NCI-H146 (cell line): Measurements from ENCODE around the gene AKAP9.
A peak's percentile ranks its signal among the peaks of the same experiment; 100 is the strongest.
"Not testable (repeated sequence)": the region's sequence is repeated elsewhere in the genome, so short reads cannot be mapped to it uniquely, and the experiment has no call there.

Experiments
- DNase-seq: peaks from one replicate; lab custom pipeline; 2025; lab: John Stamatoyannopoulos, UW

The AKAP9 gene

DNA sequence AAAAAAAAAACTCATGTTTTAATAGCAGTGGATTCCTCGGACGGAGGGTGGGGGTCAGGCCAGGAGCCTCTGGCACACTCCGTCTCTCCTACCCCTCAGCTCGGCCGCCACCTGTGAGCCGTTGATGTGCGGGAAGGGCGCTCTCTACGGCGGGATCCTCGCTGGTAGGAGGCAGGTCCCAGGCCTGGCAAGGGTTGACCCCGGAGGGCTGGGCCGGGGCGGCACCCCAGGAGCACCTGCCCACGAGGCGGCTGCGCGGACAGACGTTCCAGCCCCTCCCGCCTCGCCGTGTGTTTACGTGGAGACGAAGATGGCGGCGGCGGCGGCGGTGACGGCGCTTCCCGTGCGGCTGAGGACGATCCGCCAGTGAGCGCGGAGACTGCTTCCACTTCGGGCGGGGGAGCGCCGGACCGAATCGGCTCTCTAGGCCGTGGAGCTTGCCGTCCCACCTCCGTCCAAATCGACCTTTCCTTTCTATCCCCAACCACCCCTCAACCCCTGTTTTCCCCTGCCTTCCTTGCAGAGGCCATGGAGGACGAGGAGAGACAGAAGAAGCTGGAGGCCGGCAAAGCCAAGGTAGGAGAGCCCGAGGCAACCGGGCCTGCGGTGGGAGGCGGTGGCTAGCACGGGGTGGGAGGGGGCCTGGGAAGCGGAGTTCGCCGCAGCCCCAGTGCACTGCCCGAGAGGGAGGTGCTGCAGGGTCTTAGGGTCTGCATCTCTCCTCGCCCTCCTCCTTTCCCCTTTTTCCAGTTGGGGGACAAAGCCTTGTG lies at the start of gene AKAP9:
TSS of gene AKAP9 (plus strand) at position 291 of the 770 bp plus-strand sequence. CDS start at position 529, 238 bp downstream.
- DNase-seq, result peak; percentile 96

DNA sequence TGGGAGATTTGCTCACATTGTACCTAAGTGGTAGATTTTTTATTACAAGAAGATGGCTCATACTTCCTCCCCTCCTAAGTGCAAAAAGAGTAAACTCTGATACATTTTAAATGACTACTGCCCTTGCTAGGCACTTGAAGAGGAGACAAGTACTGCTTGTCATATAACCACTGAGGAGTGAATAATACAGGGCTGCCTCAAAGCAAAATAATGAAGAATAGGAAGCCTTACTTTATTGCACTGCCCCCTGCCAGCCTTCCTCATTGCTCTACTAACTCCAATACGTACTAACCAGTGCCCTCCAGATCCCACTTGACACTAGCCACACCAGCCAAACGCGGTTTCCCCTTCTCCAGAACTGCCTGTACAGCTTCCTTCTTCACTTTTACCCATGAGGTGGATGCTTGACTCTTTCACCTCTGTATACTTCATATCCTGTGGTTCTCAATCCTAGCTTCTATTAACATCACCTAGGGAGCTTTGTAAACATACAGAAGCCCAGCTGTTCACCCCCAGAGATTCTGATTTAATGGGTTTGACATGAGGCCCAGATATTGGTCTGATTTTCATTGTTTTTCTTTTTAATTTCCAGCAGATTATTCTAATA lies 48.5 kb upstream of the AKAP9 start:
- peak; percentile 52 for DNase-seq

DNA sequence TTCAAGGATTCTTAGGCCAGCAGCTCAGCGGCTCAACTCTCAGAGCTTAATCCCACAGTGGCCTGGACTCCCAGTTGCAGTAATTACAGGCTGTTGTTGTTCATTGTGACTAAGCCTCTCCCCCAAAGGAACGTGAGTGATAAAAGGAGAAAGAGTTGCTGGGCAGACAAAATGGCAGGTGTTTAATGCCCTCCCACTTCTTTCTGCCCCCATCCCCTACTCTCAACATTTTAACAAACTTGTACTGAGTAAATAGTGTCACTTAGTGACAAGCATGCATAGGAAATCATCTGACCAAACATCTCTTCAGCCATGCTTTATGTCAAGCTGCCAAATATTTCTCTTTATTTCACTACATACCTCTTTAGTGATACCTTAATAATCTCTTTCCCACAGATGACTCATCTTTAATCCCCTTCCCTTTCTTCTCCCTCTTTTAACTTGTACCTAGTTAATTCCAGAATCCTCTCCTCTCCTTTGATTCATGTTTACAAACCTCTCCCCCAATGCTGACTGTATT lies 47.8 kb upstream of the AKAP9 start:
- DNase-seq, result peak; percentile 62

DNA sequence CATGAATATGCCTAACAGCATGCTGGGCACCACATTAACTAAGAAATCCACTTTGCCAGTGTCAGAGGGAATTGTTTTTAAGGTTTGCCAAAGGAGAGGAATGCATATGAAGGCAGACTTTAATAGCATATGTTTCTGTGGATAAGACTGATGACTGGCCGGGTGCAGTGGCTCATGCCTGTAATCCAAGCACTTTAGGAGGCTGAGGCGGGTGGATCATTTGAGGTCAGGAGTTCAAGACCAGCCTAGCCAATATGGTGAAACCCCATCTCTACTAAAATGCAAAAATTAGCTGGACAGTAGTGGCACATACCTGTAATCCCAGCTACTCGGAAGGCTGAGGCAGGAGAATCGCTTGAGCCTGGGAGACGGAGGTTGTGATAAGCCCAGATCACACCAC lies 47.0 kb upstream of the AKAP9 start:
- DNase-seq, result not testable (repeated sequence)

DNA sequence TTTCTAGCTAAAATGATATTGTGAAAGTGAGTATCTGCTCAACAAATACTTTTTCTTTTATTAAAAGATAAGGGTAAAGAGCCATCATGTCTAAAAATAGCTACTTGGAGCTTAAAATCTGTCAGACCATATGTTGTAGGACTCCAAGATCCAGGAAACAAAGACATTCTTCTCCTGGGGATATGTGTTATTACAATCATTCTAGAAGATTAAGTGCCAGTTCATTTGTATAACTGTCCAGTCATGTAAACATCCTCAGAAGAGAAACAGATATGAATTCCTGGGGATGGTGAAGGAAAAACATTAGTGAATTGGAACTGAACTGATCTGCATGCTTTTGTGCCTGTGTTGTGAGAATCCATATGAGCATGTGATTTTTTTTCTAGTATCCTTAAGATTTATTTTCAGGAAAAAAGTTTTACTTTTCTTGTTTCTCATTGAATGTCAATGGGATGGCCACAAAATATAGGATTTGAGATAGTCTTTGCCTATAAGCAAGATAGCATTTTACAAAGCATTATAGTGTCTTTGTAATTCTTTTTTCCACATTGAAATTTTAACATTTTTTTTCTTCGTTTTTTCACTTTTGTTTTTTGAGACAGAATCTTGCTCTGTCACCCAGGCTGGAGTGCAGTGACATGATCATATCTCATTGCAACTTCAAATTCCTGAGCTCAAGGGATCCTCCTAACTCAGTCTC lies 45.7 kb upstream of the AKAP9 start:
- DNase-seq, result no peak

DNA sequence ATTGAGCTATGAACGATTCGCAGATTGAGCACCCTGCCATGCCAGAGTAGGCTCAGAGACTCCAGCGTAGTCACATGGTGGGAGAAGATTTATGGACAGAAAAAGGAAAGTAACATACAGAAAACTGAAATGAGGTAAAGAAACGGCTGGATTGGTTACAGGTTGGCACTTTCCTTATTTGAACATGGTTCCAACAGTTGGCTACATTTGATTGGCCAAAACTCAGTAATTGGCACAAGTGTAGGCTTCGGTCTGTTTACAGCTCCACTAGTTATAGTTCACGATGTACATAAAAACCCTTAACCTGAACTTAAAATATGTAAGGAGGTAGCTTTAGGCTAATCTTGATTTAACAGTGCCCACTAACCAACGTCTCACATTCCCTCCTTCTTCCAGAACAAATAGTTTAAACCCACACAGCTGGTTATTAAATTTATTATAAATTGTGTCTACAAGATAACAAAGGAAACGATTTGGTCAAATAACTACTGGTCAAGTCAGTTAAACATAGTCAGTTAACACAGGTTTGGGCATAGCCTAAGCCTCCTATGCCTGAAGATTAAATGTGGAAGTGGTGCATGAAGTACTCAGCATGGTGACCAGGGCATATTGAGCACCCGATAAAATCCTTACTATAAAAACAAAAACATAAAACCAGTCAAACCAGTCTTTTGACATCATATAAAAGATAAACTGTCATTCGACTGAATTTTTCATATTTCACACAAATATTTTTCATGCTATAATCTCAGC lies 42.2 kb upstream of the AKAP9 start:
- DNase-seq, result no peak

DNA sequence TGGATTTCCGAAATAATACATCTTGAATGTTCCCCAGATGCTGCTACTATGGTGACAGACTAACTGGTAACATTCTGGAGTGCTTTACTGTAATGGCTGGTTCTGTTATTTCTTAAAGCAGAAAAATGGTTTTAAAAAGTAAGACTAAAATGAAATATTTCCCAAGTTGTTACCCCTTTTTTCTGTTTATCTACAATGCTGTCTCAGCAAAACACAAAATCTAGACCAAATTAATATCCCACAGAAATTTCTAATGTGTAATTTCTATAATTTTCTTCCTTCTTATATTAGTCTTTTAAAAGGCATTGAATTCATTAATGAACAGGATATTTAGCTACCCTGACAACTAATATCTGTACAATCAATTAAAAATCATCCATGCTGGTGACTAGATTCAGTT lies 41.1 kb upstream of the AKAP9 start:
- DNase-seq, result no peak

DNA sequence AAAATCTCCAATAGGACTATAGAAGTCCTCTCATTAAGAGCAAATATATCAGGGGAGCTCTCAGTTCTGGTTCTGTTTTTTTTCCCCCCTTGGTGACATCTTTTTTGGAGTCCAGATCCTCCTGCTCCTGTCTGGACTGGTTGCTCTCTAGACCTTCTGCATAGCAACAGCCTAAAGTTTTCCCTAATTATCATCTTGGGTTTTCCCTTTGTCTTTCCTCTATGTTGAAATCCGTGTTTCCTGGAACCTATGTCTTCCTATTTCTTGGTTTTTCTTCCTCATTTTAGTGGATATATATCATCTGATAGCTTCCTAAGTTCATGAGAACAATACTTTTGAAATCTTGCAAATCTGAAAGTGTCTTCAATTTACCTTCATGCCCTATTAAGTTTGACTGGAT lies 30.5 kb upstream of the AKAP9 start:
- DNase-seq, result no peak

DNA sequence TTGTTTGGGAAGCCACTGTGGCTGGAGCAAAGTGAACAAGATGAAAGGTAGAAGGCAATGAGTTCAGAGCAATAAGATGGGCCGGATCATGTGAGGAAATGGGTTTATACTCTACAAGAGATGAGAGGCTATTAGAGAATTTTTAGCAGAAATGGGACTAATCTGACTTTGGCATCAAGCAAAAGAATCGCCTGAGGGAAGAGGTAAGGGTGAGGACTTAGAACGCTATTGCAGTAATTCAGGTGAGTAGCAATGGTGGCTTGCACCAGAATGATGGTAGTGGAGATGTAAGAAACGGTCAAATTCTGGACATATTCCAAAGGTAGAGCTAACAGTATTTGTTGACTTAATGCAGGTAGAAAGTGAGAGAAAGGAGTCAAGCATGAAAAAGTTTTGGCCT lies 29.5 kb upstream of the AKAP9 start:
- DNase-seq, result no peak

DNA sequence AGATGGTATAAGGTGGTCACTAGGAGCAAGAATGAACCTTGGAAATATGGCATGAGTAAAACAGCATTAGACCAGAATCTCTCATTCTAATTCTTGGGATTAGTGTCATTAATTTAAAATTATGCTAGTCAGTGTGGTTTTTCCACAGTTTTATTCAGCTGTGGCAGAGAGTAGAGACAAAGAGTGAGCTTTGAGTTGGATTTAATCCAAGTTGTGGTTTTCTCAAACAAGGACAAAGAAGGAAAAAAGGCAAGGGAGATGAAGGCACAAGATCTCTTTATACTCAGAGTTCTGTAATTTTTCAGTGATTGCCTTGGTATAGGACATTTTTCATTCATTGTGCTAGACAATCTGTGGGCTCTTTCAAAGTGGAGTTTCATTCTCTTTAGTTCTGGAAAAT lies 28.2 kb upstream of the AKAP9 start:
- no peak for DNase-seq

DNA sequence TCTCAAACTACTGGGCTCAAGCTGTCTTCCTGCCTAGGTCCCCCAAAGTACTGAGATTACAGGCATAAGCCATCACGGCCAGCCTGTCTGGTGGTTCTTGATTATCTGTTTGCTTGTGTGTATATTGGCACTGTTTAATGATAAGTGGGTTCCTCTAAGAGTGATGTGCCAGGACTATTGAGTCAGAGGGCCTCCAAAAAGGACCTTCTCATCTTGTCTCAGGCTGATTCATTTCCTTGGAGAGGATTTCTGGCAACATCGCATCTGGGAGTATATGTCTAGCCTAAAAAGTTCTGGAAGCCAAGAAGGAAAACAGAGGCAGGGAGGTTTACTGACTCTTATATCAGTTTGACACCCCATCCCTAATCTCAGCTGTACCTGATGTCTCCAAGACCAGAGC lies 27.1 kb upstream of the AKAP9 start:
- DNase-seq, result no peak

DNA sequence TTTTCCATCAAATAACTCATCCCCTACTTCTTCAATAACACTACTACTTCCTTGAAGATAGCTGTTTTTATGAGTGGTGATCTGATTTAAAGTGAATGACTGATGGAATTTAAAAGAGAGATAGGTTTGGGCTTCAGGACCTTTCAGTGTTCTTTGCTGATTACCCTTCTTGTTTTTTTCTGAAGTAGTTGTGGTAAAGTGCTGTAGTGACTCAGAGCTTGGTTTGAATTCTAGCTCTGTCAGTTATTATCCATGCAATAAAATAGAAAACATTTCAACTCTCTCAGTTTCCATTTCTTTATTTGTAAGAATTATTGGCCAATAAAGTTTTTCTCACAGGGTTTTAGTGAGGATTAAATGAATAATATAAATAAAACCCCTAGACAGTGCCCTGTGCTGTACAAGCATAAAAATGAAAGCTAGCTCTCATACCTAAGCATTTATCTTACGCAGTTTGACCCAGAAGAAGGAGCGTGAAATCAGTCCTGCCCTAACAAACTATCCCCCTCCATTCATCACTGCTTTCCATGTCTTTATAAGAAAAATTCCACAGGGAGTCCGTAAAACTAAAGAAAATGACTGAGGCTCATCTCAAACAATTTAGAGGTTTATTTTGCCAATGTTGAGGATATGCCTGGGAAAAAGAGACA lies 25.1 kb upstream of the AKAP9 start:
- no peak for DNase-seq

DNA sequence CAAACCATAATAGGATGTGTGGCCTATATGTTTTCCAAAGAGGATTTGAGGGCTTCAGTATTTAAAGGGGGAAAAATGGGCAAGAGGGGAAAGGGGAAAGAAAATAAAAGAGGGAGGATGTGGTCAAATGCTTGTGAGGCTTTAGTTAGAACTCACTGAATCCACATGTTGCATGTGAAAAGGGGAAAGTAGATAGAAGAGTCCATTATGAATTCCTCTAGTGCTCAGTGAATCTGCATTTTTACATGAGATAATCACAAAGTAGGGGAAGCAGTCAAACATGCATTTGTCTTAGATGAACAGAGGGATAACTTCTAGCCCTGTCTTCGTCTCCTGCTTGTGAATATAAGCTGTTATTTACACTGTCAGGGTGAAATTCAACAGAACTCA lies 24.6 kb upstream of the AKAP9 start:
- no peak for DNase-seq

DNA sequence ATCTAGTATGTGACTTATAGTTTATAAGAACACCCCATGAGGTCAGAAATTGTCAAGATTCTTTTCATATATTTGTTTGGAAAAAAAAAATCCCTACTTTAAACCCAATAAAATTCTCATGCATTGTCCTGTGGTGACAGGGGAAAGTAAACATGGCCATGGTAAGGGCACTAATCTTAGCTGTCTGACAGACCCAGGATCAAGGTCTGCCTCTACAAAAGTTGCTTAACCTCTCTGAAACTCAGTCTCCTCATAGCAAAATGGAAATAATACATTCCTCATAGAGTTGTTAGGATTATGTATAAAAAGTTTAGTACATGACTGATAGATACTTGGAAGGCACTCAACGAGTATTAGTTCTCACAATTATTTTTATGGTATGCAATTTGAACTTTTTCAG lies 22.3 kb upstream of the AKAP9 start:
- DNase-seq, result no peak

DNA sequence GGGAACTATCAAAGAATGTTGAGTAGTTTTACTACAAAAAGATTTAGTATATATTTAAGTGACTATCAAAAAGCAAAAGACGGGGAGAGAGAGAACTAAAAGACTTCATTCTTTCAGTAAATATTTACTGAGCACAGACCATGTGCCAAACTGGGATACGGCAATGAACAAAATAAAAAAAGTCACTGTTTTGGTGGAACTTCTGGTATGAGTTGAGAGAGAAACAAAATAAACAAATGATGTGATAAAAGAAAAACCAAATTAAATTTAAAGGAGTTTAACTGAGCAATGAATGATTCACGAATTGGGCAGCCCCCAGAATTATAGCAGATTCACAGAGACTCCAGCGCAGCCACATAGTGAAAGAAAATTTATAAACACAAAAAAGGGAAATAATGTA lies 17.8 kb upstream of the AKAP9 start:
- no peak for DNase-seq

DNA sequence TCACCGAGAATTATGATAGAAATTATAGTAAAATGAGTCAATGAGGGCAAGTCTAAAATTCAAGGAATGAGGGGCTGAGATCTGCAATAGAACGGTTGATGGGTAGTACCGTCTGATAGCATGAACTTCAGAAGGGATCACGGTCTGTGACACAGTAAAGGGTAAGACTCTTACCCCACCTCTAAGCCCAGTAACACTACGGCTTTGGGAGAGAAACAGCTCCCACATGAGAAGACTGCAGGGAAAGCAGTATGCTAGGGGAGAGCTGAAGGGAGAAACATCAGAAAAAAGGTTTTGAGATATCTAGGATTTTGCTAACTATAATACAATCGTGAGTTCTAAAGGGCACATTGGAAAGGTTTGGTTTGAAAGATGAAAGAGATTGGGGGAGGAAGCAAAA lies 12.8 kb upstream of the AKAP9 start:
- no peak for DNase-seq

DNA sequence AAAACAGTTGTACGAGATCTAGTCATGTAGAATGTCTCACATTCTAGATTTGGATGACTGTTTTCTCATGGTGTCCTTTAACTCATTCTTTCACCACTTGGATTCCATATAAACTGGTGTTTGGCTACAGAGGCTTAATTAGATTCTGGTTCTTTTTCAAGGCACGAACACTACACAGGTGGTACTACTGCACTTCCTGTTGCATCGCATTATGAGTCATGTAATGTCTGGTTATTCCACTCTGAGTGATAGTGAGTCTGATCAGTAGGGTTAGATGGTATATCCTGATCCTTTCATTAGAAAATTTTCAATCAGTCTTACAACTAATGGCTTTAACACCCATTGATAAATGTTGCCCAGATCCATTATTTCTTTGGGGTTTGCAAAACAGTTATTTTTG lies 11.2 kb upstream of the AKAP9 start:
- no peak for DNase-seq

DNA sequence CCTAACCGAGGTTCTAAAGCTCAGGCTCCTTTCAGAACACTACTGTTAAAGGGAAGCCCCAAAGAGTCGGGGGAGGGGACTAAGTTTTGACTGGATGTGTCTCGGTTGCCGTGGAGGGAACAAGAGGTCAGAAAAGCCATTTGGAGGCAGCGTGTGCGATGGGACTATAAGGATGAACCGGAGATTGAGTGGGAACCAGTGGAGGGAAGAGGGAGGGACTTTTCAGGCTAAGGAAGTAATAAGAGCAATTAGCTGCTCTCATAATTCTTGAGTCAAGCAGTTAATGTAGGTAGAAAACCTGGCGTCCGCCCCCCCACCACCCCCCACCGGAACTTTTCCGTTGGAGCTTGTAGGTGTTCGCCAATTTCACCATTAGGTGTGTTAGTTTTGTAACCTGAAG lies 491 bp upstream of the AKAP9 start:
- peak; percentile 52 for DNase-seq

DNA sequence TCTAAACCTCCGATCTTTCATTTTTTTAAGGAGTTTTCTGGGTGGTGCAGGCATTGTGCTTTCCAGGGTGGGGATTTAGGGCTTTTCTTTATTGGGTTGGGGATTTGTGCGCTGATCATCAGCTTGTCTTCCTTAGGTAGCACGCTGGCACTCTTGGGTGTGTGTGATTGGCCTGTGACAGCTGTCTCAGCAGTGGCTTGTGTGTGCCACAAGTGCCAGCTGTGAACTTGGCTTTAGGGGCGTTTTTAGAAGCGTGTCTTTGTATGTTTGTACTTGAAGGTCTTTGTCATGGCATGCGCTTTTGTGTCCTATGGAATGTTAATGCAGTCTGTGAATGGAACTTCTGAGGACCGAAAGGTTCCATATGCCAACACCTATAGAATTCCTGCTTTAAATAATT lies 788 bp downstream of the AKAP9 start:
- DNase-seq, result peak; percentile 54

DNA sequence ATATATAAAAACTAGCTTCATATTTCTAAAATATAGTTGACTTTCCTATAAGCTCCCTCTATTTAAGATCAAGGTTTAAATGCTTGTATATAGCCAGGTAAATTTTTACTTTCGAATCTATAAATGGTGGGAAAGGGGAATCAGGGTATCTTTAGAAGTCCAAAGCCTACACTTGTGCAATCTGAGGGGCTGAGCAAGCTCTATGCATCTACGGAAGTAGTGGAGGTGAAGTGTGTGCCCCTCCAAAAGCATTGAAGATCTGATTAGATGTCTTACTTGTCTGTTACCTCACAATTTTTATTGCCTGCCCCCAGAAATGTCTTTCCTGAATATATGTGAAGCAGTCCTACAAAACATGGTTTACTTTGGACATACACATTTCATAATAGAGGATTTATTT lies 1.6 kb downstream of the AKAP9 start:
- no peak for DNase-seq

DNA sequence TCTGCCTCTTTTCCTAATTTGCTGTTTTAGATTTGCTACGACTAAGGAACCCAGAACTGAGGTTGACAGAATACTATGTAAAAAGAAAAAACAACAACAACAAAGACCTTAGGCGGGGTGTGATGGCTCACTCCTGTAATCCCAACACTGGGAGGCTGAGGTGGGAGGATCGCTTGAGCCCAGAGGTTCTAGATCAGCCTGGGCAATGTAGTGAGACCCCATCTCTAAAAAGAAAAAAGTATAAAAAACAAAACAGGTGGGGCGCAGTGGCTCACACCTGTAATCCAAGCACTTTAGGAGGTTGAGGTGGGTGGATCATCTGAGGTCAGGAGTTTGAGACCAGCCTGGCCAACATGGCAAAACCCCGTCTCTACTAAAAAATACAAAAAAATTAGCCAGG lies 4.3 kb downstream of the AKAP9 start:
- not testable (repeated sequence) for DNase-seq

DNA sequence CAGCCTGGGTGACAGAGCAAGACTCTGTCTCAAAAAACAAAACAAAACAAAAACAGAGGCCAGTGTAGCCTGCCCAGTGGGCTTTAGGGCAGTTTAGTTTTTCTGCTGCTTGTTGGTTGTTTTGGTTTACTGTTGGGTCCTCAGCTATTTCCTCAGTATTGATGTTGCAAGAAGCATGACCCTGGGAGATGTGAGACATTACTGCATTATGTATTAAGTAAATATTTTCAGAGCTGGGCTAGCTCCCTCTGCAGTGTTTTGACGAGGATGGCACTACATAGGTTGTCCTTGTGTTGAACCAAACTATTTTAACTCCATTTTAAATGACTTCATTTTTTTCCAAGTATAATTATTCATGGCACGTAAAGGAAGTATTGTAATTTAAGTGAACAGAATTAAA lies 4.8 kb downstream of the AKAP9 start:
- no peak for DNase-seq
